ENCODE results near the gene ALPK1.
"Not testable (repeated sequence)": the region's sequence is repeated elsewhere in the genome, so short reads cannot be mapped to it uniquely, and the experiment has no call there.

ALPK1 gene

GRCh38 chr4:112296949-112297880 is at the start of gene ALPK1:
Gene ALPK1 (plus strand): TSS chr4:112297369.
- FAIRE-seq: peak; percentile 98

- no peak for FAIRE-seq
Observed at GRCh38 chr4:112251019-112251643, 46.0 kb upstream of the ALPK1 start.

DNA sequence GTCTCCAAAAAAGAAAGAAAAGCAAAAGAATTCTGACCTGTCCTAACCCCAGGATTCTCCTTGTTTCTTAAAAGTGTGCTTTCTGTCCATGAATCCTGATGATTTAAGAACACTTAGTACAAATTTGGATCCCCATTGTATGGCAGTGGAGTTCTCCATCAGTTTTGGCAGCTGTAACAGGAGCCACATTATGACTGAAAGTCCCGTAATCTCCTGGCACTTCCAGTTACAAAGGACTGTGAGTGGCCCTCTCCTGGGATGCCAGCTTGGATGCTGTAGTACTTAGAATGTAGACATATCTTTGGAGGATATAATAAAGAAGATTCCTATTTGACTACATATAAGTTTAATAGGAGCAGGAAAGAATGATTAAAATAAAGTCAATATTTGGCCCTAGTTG is 44.9 kb upstream of the ALPK1 start:
- no peak for FAIRE-seq

DNA sequence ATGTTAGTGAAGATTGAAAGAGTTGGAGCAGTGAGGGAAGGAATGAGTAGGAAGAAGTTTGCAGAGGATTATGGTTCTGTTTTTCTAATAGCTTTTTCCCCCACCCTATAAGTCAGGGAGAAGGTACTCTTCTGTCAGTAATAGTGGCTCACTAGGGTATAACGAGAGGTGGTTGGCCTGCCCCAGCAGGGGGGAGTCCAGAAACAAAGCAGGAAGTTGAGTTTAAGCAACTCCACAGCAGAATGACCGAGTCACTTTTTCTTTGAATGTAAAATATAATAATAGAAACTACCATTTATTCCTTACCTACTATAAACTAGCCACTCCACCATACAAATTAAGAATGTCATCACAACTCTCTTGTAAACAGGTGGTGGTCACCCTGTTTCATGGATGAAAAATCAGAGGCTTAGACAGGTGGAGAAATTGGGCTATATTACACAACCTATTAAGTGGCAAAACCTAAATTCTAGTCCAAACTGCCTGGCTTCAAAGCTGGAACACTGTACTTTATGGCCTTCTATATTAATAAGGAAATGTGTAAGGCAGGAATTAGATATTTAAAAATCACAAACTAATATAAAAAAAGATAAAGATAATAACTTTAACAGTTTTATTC is 43.7 kb upstream of the ALPK1 start:
- no peak for FAIRE-seq

GRCh38 chr4:112257098-112257497 is 40.1 kb upstream of the ALPK1 start:
- no peak for FAIRE-seq

DNA sequence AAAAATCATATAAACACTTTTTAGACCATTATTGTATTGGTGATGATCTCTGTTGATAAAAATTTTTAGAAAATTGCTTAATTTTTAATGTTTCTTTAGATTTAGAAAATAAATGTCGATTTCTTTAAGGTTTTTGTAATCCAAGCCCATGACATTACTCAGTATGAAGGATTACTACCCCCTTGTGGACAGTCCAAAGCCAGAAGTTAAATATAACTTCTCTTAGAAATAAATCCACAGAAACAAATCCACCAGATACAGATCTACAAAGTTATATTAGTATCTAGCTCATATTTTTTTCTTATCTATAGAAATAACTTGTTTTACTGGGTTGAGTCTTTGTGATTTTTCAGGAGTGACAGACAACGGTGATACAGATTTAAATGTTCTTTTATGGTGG is 30.3 kb upstream of the ALPK1 start:
- peak; percentile 41 for FAIRE-seq

DNA sequence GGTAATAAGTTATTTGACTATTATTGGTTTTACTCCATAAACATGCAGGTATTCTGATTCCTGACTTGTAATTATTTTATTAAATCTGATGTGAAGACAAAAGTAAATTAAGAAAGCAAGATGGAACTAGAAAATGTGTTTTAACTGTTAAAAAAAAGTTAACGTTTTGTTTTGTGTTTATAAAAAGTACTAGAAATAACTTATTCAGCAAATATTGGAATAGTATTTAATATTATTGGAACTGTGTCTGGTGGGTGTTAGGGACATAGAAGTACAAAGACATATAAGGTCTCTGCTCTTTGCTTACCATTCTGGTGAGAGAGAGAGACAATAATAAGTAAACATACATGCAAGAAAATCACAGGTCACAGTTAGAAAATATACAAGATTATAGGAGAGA is 27.1 kb upstream of the ALPK1 start:
- no peak for FAIRE-seq

DNA sequence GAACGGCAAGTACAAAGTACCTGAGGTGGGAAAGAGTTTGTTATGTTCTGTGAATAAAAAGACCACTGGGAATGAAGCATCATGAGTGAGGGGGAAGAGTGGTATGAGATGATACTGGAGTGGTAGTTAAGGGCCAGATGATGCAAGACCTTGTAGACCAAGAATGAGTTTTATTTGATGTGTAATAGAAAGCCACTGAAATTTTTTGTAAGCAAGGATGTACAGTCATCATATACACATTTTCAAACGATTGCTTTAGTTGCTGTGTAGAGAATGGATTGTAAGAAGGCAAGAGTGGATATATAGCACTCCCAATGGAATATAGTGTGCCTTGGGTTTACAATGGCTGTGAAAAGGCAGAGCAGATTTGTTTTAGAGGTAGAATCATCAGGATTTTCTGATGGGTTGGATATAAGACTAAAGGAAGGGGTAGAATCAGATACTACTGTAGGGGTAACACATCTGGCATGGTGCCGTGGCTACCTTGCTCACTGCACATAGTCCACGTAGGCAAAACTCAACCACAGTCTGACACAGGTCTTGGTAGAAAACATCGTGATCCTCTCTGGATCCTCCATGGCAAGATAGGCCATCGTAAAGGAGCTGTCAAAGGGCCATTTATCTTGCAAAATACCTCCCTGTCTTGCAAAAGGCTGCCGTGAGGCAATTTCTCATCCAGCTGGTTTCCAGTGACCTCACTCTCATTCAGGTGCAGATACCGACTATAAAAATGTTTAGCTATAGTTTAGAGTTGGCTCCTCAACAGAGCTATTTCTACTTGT is 26.3 kb upstream of the ALPK1 start:
- no peak for FAIRE-seq

- FAIRE-seq: no peak
Observed at GRCh38 chr4:112272292-112272691, 24.9 kb upstream of the ALPK1 start.

- no peak for FAIRE-seq
Observed at GRCh38 chr4:112274959-112275358, 22.2 kb upstream of the ALPK1 start.

GRCh38 chr4:112276113-112276512 is 21.1 kb upstream of the ALPK1 start:
- no peak for FAIRE-seq

DNA sequence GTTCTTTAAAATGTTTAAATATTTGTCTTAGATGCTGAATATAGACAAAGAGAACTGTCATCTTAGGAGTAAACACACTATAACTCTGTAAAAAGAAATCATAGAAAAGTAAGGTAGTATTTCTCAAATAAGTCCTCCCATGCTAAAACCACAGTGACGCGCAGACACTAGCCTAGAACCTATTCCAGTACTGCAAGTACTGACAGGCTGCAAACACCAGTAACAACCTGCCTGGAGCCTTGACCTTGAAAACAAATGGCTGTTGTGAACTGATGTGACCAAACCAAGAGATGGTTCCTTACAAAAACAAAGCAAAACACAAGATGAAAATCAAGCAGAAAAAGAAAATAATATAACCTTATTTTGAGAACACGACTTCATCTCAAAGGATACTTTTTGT is 19.9 kb upstream of the ALPK1 start:
- no peak for FAIRE-seq

GRCh38 chr4:112277705-112278448 is 19.3 kb upstream of the ALPK1 start:
- FAIRE-seq: no peak

DNA sequence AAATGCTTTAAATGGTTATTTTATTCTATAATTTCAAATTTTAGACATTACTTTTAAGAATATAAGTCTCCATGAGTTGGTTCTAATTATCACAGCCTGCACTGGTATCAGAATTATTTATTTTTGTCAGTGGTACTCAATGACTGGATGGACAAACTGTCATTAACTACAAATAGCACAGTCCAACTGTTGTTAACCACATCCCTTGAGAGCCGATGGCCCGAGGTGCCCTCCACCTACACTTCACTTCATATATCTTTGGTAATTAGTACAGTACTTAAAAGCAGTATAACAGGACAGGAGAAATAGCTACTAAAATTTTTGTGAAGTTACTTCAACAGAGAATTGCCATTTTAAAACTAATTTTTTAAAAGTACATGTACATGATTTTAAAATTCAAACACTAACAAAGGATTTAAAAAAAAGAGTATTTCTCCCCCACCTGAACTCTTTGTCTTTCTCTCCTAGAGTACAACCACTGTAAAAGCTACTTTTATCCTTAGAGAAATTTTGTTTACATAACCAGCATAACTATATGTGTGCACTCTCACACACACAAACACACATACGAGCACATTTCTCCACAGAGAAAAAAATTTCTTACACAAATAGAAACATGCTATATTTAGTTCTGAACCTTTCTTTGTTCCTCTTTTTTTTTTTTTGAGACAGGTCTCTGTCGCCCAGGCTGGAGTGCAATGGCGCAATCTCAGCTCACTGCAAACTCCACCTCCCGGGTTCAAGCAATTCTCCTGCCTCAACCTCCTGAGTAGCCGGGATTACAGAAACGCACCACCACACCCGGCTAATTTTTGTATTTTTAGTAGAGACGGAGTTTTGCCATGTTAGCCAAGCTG is 17.9 kb upstream of the ALPK1 start:
- FAIRE-seq: no peak

DNA sequence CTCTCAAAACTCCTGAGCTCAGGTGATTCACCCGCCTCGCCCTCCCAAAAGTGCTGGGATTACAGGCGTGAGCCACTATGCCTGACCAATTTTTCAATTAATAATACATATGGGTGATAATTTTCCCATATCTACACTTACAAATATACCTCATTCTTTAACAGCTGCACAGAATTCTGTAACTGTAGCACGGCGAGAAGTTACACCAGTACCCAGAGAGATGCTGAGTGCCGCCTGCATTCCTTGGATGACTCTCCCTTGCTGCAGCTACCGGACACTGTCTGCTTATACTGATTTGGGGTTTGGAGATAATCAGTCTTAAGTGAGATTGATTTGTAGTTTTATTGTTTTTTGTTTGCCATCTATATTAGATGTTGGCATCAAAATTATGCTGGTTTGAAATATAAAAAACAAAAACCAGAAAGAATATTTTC is 17.3 kb upstream of the ALPK1 start:
- no peak for FAIRE-seq

GRCh38 chr4:112280386-112281056 is 16.6 kb upstream of the ALPK1 start:
- no peak for FAIRE-seq

- not testable (repeated sequence) for FAIRE-seq
Observed at GRCh38 chr4:112281895-112282398, 15.2 kb upstream of the ALPK1 start.

- no peak for FAIRE-seq
Observed at GRCh38 chr4:112282860-112283667, 14.1 kb upstream of the ALPK1 start.

DNA sequence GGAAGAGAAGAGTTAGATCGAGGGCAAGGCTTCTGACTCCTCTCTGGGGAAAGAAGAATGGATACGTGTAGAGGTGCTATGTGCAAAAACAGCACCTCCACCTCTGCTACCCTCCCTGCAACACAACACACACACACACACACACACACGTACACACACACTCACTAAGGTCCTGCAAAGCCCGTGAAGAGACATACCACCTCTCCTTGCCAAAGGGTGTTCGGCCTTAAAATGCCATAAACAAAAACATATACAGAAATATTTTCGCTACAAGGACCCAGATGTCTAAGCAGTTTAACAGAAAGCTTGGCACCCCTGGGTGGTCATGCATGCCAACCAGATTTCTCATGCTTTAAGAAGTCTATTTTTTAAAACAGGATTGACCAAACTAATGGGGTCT is 13.0 kb upstream of the ALPK1 start:
- FAIRE-seq: no peak
